HG02973 (cell line): ENCODE data around the gene DMRTC1B.
"Not testable (repeated sequence)": the region's sequence is repeated elsewhere in the genome, so short reads cannot be mapped to it uniquely, and the experiment has no call there.

Experiments used
- ATAC-seq: cut with Tn5 transposase; IDR thresholded peaks from one replicate; pipeline ENCODE4 v1.9.1; 2021; ENCODE audit warnings: moderate library complexity; ENCODE audit not compliant: unreplicated experiment

DMRTC1B gene, protein sequence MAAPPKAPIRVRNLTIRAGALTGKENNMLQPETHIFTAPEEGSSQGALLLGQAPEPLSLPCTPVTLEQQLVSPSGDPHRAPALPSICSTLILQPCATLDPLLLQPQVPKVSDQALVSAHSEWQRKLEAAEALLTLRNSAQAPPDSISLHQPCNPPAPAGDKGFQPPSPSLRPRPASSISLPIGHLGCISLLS

DNA sequence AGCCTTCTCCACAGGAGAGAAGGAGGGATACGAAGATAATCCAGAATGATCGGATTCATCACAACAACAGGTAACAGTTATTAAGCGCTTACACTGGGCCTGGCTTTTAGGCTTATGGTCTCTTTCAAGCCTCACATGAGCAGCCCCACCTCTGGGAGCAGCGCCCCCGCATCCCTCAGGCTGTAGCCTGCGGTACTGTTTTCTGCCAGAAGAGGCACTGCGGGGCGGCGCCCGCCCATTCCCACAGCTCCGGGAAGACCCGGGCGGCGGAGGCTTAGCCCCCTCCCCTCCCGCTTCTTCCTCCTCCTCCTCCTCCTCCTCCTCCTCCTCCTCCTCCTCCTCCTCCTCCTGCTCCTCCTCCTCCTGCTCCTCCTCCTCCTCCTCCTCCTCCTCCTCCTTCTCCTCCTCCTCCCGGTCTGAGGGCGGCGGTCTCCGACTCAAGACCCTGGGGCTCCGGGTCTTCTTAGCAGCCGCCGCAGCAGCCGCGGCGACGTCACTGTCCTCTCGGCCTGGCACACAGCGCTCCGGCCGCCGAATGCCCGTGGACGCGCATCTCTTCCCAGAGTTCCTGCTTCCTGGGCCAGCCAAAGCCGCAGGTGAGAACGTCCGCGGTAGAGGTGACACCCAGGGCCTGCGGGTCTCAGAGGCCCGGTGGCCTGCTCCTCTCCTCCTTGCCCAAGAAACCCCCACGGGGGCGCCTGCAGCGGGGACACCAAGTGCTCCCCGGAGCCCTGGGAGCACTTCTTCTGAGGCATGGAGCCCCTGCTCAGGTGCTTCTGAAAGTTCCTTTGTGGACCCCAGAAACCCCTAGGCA is at the start of gene DMRTC1B:
DMRTC1B (plus strand) TSS at position 238 of the 814 bp plus-strand sequence. CDS start 68,246 bp downstream, outside the sequence.
- ATAC-seq, result peak; percentile 75

DNA sequence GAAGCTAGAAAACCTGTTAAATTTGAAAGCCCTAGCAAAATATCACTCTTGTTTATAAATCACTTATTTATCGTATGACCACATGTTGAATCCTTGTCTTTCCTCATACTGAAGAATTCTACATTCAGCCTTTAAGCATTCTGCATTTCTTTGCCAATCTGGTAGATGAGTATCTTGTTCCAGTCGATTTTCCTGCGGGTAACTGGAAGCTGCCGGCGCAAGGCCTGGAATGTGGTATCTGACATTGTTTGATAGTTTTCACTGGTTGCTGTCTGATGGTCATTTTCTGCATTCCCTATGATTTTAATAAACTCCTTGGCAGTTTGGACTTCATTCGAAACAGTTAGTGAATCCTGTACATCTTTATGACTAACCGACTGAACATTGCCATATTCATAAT is 48.8 kb upstream of the DMRTC1B start:
- ATAC-seq, result no peak

DNA sequence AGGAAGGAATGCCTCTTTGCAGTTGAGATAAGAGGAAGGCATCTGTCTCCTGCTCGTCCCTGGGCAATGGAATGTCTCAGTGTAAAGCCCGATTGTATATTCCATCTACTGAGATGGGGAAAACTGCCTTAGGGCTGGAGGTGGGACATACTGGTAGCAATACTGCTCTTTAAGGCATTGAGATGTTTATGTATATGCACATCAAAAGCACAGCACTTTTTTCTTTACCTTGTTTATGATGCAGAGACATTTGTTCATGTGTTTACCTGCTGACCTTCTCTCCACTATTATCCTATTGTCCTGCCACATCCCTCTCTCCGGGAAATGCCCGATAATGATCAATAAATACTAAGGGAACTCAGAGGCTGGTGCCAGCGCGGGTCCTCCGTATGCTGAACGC is 43.1 kb upstream of the DMRTC1B start:
- ATAC-seq, result not testable (repeated sequence)

DNA sequence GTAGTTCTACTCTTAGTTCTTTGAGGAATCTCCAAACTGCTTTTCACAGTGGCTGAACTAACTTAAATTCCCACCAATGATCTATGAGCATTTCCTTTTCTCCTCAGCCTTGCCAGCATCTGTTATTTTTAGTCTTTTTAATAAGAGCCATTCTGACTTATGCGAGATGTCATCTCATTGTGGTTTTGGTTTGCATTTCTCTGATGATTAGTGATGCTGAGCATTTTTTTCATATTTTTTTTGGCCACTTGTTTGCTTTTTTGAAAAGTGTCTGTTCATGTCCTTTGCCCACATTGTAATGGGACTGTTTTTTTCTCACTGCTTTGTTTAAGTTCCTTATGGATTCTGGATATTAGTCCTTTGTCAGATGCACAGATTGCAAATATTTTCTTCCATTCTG is 41.1 kb upstream of the DMRTC1B start:
- ATAC-seq, result no peak

DNA sequence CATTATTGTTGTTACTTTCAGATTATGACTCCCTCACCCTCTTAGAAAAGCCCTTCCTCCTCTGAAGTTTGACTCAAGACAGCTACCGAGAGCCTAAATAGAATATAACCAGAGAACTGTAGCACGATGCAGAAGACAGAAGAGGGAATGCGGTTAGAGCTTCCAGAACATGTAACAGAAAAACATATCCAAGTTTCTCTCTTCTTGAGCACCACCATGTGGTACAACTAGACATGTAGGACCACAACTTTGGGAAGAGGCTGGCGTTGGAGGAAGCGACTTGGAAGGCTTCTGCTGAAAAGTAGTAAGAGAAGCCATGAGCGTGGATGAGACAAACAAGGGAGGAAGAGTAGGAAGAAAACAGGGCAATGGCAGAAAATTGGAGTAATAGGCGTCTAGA is 31.1 kb upstream of the DMRTC1B start:
- ATAC-seq, result not testable (repeated sequence)

DNA sequence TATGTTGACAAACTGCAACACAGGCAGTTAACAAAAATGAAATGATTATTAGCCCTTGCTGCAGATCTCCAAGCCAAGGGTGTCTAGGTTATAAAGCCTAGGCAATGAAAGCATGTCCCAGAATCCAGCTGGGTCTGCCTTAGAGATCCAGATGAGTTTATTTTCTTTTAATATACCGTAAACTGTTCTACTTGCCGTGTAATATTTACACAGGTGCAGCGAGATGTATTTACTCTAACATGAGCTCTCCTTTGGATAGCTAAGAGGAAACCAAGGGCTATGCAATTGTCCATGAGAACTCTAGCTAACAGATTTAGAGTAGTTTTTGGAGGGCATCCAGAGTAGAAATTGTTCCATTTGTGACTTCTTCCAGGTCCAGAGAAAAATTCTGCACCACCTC is 28.1 kb upstream of the DMRTC1B start:
- not testable (repeated sequence) for ATAC-seq

DNA sequence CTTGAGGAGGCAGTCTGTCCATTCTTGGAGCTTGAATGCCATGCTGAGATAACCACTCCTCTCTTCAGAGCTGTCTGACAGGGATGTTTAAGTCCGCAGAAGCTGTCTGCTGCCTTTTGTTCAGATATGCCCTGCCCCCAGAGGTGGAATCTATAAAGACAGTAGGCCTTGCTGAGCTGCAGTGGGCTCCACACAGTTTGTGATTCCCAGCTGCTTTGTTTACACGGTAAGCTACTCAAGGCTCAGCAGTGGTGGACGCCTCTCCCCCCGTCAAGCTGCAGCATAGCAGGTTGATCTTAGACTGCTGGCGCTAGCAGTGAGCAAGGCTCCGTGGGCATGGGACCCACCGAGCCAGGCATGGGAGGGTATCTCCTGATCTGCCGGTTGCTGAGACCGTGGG is 16.2 kb upstream of the DMRTC1B start:
- ATAC-seq, result not testable (repeated sequence)

DNA sequence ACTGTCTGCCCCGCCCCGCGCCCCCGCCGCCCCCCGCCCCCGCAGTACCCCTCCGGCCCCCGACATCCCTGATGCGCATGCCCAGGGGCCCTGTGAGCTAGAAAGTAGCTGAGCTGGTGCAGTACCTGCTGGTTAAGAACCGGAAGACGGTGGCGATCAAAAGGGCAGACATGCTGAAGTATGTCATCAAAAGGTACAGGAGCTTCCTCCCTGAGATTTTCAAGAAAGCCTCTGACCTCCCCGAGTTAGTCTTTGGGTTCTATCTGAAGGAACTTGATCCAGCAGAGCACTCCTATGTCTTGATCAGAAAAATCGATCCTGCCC is 739 bp downstream of the DMRTC1B start:
- peak; percentile 43 for ATAC-seq

DNA sequence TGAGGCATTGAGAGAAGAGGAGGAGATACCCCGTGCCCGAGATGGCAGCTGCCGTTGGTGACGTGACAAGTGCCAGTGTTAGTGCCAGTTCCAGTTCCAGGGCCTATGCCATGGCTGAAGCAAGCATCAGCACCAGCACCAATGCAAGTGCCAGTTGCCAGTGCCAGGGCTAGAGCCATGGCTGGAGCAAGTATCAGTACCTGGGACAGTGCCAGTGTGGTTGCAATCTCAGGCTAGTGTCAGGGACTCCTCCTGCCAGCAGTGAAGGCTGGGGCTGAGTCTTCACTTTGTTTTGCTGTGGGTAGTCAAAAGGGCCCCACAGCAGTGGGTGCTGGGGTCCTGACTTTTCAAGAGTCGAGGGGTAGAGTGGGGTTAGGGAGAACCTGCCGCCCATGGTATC is 1.5 kb downstream of the DMRTC1B start:
- ATAC-seq, result not testable (repeated sequence)

DNA sequence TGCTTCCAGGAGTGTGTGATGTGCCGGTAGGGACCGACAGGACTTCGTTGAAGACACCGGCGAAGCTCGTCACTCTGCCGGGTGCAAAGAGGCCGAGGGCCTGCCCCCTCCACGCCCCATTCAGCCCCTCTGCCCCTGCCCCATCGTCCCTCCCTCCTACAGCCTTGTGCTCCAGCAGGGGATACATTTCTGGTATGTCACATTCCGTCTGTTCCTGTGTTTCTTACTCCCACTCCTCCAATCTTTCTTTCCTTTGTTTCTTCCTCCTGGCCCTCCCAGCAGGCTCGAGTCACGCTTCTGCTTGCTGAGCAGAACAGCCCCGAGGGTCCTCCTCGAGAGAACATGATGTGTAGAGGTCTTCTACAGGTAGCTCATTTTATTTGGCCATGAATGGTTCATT is 5.9 kb downstream of the DMRTC1B start, which contains the start of gene FAM236B:
FAM236B (minus strand) TSS at position 101 of the 400 bp plus-strand sequence; CDS start at position 1, 100 bp downstream.
- ATAC-seq, result not testable (repeated sequence)

DNA sequence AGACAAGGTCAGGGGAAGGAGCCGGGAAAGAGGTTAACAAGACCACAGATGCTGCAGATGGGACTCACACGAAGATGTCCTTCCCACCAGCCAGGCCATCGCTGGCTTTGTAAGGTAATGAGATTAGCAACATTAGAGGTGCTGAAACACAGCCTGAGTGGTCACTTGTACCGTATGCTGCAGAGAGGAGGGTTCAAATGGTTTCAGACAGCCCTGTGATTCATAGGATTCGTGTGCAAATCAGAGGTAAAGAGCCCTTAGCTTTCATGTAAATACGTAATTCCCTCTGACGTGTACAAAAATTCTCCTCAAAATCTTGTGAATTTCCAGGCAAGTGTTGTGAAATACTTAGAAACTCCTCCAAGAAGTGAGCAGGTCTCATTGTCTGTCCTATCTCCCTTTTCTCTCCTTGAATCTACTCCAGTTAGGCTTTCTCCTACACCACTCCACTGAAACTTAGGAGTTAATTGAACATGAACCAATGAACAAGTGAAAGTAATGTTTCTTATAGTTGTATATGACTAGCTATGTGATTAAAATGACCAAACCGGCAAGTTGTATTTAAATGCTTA is 6.8 kb downstream of the DMRTC1B start:
- not testable (repeated sequence) for ATAC-seq

DNA sequence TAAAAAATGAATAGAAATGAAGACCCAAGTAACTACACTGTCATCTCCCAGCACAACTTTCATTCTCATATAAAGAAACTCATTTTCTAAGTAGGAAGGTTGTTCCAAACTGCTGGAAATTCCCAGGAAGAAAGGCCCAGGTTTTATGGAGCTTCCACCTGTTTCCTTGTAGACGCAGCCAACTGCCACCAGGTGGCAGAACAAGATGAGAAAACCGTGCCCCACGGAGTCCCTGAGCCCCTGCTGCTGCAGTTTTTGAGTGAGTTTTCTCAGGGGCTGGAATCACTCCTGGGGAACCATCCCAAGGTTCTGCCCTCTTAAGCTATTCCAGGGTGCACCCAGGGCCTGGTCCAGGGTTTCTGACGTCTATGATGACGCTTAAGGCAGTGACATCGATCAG is 7.3 kb downstream of the DMRTC1B start:
- ATAC-seq, result not testable (repeated sequence)

DNA sequence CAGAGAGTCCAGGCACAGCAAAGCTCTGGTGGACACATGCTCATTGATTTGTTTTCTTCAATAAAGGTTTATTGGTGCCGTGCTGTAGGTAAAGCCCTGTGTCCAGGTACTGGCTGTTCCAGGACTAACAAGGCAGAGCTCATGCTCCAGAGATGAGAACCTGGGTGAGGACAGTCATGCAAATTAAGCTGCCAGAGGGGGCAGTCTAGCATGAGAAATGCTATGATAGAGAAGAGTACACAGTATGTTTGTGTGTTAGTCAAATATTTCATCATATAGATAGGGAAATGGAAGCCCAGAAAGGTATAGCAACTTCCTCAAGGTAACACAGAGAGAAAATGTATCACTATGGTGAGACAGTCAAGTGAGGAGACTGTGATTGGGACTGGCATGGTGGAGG is 11.5 kb downstream of the DMRTC1B start:
- ATAC-seq, result not testable (repeated sequence)

DNA sequence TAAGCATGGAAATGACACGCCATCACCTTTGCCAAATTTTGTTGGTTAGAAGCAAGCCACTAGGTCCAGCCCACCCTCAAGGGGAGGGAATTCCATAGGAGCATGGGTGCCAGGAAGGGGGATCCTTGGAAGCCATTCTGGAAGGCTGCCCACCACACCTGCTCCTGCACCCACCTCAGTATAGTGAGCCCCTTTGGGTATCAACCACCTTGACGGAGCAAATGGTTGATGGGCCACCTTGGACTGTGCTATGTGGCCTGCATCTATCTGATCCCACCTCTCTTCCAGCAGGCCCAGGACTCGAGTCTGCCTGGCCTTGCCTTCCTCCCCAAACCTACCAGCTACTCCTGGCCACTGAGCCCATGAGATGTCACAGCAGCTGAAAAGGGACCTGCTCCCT is 13.7 kb downstream of the DMRTC1B start:
- not testable (repeated sequence) for ATAC-seq

DNA sequence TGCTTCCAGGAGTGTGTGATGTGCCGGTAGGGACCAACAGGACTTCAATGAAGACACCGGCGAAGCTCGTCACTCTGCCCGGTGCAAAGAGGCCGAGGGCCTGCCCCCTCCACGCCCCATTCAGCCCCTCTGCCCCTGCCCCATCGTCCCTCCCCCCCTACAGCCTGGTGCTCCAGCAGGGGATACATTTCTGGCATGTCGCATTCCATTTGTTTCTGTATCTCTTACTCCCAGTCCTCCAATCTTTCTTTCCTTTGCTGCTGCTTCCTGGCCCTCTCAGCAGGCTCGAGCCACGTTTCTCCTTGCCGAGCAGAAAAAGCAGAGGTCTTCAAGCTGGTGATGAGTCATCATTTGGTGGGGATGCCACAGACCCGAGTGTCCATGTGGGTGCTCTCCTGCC is 31.4 kb downstream of the DMRTC1B start, which contains the start of gene FAM236D:
FAM236D (minus strand) TSS at position 101 of the 400 bp plus-strand sequence; CDS start at position 1, 100 bp downstream.
- not testable (repeated sequence) for ATAC-seq

DNA sequence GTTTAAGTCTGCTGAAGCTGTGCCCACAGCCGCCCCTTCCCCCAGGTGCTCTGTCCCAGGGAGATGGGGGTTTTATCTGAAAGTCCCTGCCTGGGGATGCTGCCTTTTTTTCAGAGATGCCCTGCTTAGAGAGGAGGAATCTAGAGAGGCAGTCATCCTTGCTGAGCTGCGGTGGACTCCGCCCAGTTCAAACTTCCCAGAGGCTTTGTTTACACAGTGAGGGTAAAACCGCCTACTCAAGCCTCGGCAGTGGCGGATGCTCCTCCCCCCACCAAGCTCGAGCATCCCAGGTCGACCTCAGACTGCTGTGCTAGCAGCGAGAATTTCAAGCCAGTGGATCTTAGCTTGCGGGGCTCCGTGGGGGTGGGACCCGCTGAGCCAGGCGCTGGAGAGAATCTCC is 54.0 kb downstream of the DMRTC1B start:
- ATAC-seq, result not testable (repeated sequence)

DNA sequence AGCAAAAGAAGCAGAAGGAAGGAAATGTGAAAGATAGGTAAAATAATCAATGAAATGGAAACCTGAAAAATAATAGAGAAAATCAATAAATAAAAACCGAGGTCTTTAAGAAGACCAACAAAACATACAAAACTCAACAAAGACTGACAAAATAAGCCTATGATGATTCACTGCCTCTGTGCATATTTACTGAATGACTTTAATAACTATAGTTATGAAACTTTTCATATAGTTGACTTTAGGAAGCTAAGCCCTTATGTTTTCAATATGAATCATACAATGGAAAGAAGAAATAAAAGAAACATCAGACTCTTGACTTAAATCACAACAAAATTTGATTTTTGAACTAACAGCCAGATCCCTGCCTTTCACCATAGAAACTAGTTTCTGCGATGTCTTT is 60.8 kb downstream of the DMRTC1B start:
- not testable (repeated sequence) for ATAC-seq

DNA sequence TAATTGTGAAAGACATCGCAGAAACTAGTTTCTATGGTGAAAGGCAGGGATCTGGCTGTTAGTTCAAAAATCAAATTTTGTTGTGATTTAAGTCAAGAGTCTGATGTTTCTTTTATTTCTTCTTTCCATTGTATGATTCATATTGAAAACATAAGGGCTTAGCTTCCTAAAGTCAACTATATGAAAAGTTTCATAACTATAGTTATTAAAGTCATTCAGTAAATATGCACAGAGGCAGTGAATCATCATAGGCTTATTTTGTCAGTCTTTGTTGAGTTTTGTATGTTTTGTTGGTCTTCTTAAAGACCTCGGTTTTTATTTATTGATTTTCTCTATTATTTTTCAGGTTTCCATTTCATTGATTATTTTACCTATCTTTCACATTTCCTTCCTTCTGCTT is 106.2 kb downstream of the DMRTC1B start:
- ATAC-seq, result not testable (repeated sequence)

DNA sequence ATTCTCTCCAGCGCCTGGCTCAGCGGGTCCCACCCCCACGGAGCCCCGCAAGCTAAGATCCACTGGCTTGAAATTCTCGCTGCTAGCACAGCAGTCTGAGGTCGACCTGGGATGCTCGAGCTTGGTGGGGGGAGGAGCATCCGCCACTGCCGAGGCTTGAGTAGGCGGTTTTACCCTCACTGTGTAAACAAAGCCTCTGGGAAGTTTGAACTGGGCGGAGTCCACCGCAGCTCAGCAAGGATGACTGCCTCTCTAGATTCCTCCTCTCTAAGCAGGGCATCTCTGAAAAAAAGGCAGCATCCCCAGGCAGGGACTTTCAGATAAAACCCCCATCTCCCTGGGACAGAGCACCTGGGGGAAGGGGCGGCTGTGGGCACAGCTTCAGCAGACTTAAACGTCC is 113.0 kb downstream of the DMRTC1B start:
- ATAC-seq, result not testable (repeated sequence)
